HG02981 (cell line): ENCODE data around the gene SYNE1.
"Not testable (repeated sequence)": the region's sequence is repeated elsewhere in the genome, so short reads cannot be mapped to it uniquely, and the experiment has no call there.

ENCODE experiments used
- ATAC-seq: cut with Tn5 transposase; IDR thresholded peaks from one replicate; pipeline ENCODE4 v1.9.1; 2021; ENCODE audit warnings: mild to moderate bottlenecking, moderate library complexity; ENCODE audit not compliant: unreplicated experiment

The SYNE1 gene

GRCh38 chr6:152087096-152087495 lies 550.1 kb downstream of the SYNE1 start:
- no peak for ATAC-seq

- no peak for ATAC-seq
Measured at GRCh38 chr6:152086223-152086873, 550.8 kb downstream of the SYNE1 start.

GRCh38 chr6:152085451-152085921 lies 551.7 kb downstream of the SYNE1 start:
- no peak for ATAC-seq

DNA sequence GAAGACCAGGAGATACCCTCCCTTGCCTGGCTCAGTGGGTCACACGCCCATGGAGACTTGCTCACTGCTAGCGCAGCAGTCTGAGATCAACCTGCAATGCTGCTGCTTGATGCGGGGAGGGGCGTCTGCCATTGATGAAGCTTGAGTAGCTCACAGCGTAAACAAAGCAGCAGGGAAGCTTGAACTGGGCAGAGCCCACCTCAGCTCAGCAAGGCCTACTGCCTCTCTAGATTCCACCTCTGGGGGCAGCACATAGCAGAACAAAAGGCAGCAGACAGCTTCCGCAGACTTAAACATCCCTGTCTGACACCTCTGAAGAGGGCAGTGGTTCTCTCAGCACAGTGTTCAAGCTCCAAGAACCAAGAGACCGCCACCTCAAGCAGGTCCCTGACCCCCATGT lies 558.4 kb downstream of the SYNE1 start:
- ATAC-seq: no peak

- ATAC-seq: no peak
Measured at GRCh38 chr6:152078001-152078400, 559.2 kb downstream of the SYNE1 start.

DNA sequence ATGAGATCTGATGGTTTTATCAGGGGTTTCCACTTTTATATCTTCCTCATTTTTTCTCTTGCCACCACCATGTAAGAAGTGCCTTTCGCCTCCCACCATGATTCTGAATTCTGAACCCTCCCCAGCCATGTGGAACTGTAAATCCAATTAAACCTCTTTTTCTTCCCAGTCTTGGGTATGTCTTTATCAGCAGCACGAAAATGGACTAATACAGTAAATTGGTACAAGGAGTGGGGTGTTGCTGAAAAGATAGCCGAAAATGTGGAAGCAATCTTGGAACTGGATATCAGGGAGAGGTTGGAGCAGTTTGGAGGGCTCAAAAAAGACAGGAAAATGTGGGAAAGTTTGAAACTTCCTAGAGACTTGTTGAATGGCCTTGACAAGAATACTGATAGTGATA lies 560.9 kb downstream of the SYNE1 start:
- not testable (repeated sequence) for ATAC-seq

- no peak for ATAC-seq
Measured at GRCh38 chr6:152071843-152072242, 565.3 kb downstream of the SYNE1 start.
